Kidney (tissue), 14 donors: Measurements from ENCODE around the gene WDR26. TPM values are rescaled to one million over a fixed set of nuclear protein-coding genes. Genes with fewer than 3 reads are reported as not detected.

Source experiments
- DNase-seq, 5 donors: peaks; one replicate each; pipeline ENCODE4 v3.0.0-alpha.2; 2013 to 2020
- FAIRE-seq: peaks from 2 replicates; lab custom pipeline; 2012; peaks lifted over from hg19 to GRCh38; lab: Jason Lieb, UNC
- H3K27ac ChIP-seq, 2 donors: one replicate each; pipeline ENCODE4 v1.7.0; 2013; ENCODE audit warnings: low read depth in 2 of 2, low read length in 2 of 2, inconsistent platforms in 1 of 2
- H3K27me3 ChIP-seq: one replicate; pipeline ENCODE4 v1.7.1; 2013; ENCODE audit warnings: low read length, inconsistent platforms; ENCODE audit not compliant: control insufficient read depth, insufficient read depth
- H3K36me3 ChIP-seq, 3 donors: one replicate each; pipeline versions ENCODE4 v1.7.0 to v1.7.1; 2013; ENCODE audit warnings: low read length in 3 of 3, control low read depth in 1 of 3, inconsistent platforms in 1 of 3; ENCODE audit not compliant: insufficient read depth in 3 of 3, control insufficient read depth in 2 of 3
- H3K4me1 ChIP-seq, 3 donors: one replicate each; pipeline versions ENCODE4 v1.7.0 to v1.7.1; 2013; ENCODE audit warnings: low read length in 3 of 3, inconsistent platforms in 1 of 3, low read depth in 1 of 3; ENCODE audit not compliant: control insufficient read depth in 2 of 3, insufficient read depth in 2 of 3
- H3K4me3 ChIP-seq, 3 donors: one replicate each; pipeline versions ENCODE4 v1.7.0 to v1.8.1; 2013; ENCODE audit warnings: low read length in 3 of 3, control low read depth in 1 of 3, inconsistent platforms in 1 of 3
- H3K9ac ChIP-seq, 3 donors: one replicate each; pipeline versions ENCODE4 v1.7.0 to v1.7.1; 2013; ENCODE audit warnings: low read length in 3 of 3, control low read depth in 1 of 3, inconsistent platforms in 1 of 3
- H3K9me3 ChIP-seq, 3 donors: one replicate each; pipeline versions ENCODE4 v1.7.0 to v1.7.1; 2013; ENCODE audit warnings: low read length in 3 of 3, control low read depth in 1 of 3, inconsistent platforms in 1 of 3; ENCODE audit not compliant: control insufficient read depth in 2 of 3, insufficient read depth in 1 of 3
- intact Hi-C: fragments of 100-400 bp; cut with DNase I; formaldehyde crosslinking; loops from one replicate; pipeline ENCODE4 v1.11.1; 2022
- polyA plus RNA-seq: library from polyadenylated mRNA; stranded (reverse); fragments of 350-450 nt; fragmentation: Illumina TruSeq; extraction: RNeasy Lipid Tissue Mini Kit (QIAGEN cat#74804); gene quantifications from one replicate; pipeline ENCODE4 v1.2.3, GENCODE V29; 2014; ENCODE audit warnings: low read depth, low replicate concordance; ENCODE audit not compliant: insufficient read depth
- total RNA-seq: library from RNA; stranded (reverse); fragmentation: NEBNext Ultra II Directional; extraction: Animal tissue kit (Norgen Biotek cat#: 25700); gene quantifications from one replicate; pipeline ENCODE4 v1.2.1, GENCODE V29; 2021
- TF ChIP-seq, protein P1 (sequence below): IDR thresholded peaks from 3 replicates; pipeline ENCODE4 v1.5.1; 2012; ENCODE audit warnings: mild to moderate bottlenecking, moderate library complexity, borderline replicate concordance; ENCODE audit not compliant: insufficient read depth; ENCODE audit errors: extremely low read depth
- donor health status: control.
- donor health status: control.
- donor health status: control.
- donor health status: control.
- donor health status: control.
- donor health status: DM: yes; HTN: yes; CAD: no.
- donor health status: Normal renal cell carcinoma (clear cell type).

The WDR26 gene
- total and polyA plus RNA-seq, 2 donors from 2014 or later = 23.9 to 77.5 TPM

GRCh38 chr1:224448453-224449017, 13.9 kb upstream of the WDR26 start:
- peaks cover 0 to 1% (median 0%) of the 10 kb centered on the region in 3 donors for H3K4me1 ChIP-seq
- DNase-seq (no peak), FAIRE-seq (no peak)
- intact Hi-C loops = no loop called here
- H3K27ac ChIP-seq = no peak overlapping the region
- H3K4me3 ChIP-seq = no peak overlapping the region
- TF ChIP-seq, protein P1, sequence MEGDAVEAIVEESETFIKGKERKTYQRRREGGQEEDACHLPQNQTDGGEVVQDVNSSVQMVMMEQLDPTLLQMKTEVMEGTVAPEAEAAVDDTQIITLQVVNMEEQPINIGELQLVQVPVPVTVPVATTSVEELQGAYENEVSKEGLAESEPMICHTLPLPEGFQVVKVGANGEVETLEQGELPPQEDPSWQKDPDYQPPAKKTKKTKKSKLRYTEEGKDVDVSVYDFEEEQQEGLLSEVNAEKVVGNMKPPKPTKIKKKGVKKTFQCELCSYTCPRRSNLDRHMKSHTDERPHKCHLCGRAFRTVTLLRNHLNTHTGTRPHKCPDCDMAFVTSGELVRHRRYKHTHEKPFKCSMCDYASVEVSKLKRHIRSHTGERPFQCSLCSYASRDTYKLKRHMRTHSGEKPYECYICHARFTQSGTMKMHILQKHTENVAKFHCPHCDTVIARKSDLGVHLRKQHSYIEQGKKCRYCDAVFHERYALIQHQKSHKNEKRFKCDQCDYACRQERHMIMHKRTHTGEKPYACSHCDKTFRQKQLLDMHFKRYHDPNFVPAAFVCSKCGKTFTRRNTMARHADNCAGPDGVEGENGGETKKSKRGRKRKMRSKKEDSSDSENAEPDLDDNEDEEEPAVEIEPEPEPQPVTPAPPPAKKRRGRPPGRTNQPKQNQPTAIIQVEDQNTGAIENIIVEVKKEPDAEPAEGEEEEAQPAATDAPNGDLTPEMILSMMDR = no peak
- H3K9ac ChIP-seq = no peak overlapping the region
- no peaks in the 10 kb centered on the region for H3K9me3 ChIP-seq
- no peaks in the 10 kb centered on the region for H3K36me3 ChIP-seq
- no peaks in the 10 kb centered on the region for H3K27me3 ChIP-seq

- H3K4me1 ChIP-seq = no peaks in the 10 kb centered on the region
- FAIRE-seq = no peak
- H3K27me3 ChIP-seq = no peaks in the 10 kb centered on the region
- intact Hi-C loops = no loop called here
- no peak for DNase-seq
- TF ChIP-seq, protein P1 = no peak
- H3K4me3 ChIP-seq = no peak overlapping the region
- H3K36me3 ChIP-seq = no peaks in the 10 kb centered on the region
- no peaks in the 10 kb centered on the region for H3K9me3 ChIP-seq
- H3K9ac ChIP-seq = no peak overlapping the region
- H3K27ac ChIP-seq = no peak overlapping the region
Observed at GRCh38 chr1:224447971-224448370, 13.4 kb upstream of the WDR26 start.

- no peak overlapping the region for H3K9ac ChIP-seq
- H3K27me3 ChIP-seq = no peaks in the 10 kb centered on the region
- no peaks in the 10 kb centered on the region for H3K36me3 ChIP-seq
- FAIRE-seq = no peak
- TF ChIP-seq, protein P1 = no peak
- DNase-seq = no peak
- no peaks in the 10 kb centered on the region for H3K9me3 ChIP-seq
- no peaks in the 10 kb centered on the region for H3K4me1 ChIP-seq
- intact Hi-C loops = no loop called here
- no peak overlapping the region for H3K4me3 ChIP-seq
- no peak overlapping the region for H3K27ac ChIP-seq
Observed at GRCh38 chr1:224447251-224447650, 12.7 kb upstream of the WDR26 start.

DNA sequence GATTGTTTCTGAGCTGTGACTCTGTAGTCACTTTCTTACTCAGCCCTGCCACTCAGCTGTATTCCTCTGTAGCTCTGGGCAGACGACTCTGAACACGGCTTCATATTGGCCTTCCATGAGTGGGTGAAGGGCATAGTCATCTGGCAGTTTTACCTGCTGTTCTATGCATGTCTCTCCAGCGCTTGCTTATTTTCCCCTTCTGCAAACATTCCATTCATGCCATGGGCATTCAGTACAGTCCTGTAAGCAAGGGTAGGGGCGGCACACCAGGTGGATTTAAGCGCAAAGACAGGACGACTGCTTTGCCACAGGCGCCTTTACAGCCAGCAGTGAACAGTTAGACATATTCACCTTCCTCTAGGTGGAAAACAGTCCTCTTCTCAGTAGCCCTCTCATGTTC, 4.4 kb upstream of the WDR26 start:
- Histone ChIP-seq H3K27ac (no peak overlapping the region), H3K4me3 (no peak overlapping the region), H3K36me3 (no peaks in the 10 kb centered on the region), H3K4me1 (peaks cover 0 to 8% (median 8%) of the 10 kb centered on the region in 3 donors), H3K27me3 (no peaks in the 10 kb centered on the region), H3K9ac (no peak overlapping the region), H3K9me3 (no peaks in the 10 kb centered on the region)
- peak in 1 of 5 donors; percentile 30 for DNase-seq
- TF ChIP-seq, protein P1 = no peak
- FAIRE-seq = no peak
- intact Hi-C loops = no loop called here
